PC-9 (cell line): Measurements from ENCODE around the gene ZCCHC10.

Source experiments
- EZH2 ChIP-seq: fragments of 200-600 bp; sonication (generic); IDR thresholded peaks from 2 replicates; pipeline ENCODE4 v1.8.0; 2017; ENCODE audit warnings: antibody characterized with exemption, low read depth
- TF ChIP-seq, protein P1 (sequence below): fragments of 200-600 bp; sonication (generic); conservative IDR thresholded peaks from 2 replicates; pipeline ENCODE4 v1.6.1; 2017; ENCODE audit warnings: mixed run types, antibody characterized with exemption, mild to moderate bottlenecking, moderate library complexity

DNA sequence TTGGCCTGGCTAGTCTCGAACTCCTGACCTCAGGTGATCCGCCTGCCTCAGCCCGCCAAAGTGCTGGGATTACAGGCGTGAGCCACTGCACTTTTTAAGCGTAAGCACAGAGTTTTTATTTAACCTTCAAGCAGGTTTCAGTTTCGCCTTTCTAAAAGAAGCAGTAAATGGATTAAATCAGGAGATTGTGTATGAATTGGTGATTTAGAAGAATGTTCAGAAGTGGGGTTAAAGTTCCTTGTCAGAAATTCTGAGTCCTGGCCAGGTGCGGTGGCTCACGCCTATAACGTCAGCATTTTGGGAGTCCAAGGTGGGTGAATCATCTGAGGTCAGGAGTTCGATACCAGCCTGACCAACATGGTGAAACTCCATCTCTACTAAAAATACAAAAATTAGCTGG lies 37.6 kb upstream of the ZCCHC10 start:
- TF ChIP-seq EZH2: no peak
- TF ChIP-seq, protein P1, sequence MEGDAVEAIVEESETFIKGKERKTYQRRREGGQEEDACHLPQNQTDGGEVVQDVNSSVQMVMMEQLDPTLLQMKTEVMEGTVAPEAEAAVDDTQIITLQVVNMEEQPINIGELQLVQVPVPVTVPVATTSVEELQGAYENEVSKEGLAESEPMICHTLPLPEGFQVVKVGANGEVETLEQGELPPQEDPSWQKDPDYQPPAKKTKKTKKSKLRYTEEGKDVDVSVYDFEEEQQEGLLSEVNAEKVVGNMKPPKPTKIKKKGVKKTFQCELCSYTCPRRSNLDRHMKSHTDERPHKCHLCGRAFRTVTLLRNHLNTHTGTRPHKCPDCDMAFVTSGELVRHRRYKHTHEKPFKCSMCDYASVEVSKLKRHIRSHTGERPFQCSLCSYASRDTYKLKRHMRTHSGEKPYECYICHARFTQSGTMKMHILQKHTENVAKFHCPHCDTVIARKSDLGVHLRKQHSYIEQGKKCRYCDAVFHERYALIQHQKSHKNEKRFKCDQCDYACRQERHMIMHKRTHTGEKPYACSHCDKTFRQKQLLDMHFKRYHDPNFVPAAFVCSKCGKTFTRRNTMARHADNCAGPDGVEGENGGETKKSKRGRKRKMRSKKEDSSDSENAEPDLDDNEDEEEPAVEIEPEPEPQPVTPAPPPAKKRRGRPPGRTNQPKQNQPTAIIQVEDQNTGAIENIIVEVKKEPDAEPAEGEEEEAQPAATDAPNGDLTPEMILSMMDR: no peak
